HG02938 (cell line): ENCODE measurements around the gene AFF1.

Source experiments
- ATAC-seq: cut with Tn5 transposase; IDR thresholded peaks from one replicate; pipeline ENCODE4 v1.9.1; 2021; ENCODE audit warnings: mild to moderate bottlenecking, moderate library complexity; ENCODE audit not compliant: unreplicated experiment

The AFF1 gene

GRCh38 chr4:87108142-87108546 lies 173.3 kb downstream of the AFF1 start:
- ATAC-seq, result no peak

- no peak for ATAC-seq
These were observed 174.3 kb downstream of the AFF1 start for GRCh38 chr4:87109121-87109520.

GRCh38 chr4:87109945-87110344 lies 175.1 kb downstream of the AFF1 start:
- ATAC-seq, result no peak

GRCh38 chr4:87112063-87112462 lies 177.3 kb downstream of the AFF1 start:
- no peak for ATAC-seq

- ATAC-seq, result no peak
These were observed 179.6 kb downstream of the AFF1 start for GRCh38 chr4:87114245-87115062.

GRCh38 chr4:87116231-87116630 lies 181.4 kb downstream of the AFF1 start:
- no peak for ATAC-seq

GRCh38 chr4:87117051-87117731 lies 182.4 kb downstream of the AFF1 start:
- no peak for ATAC-seq

GRCh38 chr4:87117732-87118075 lies 182.9 kb downstream of the AFF1 start:
- ATAC-seq, result no peak

- no peak for ATAC-seq
These were observed 183.6 kb downstream of the AFF1 start for GRCh38 chr4:87118421-87118820.

GRCh38 chr4:87118826-87119225 lies 184.0 kb downstream of the AFF1 start:
- no peak for ATAC-seq

- ATAC-seq, result no peak
These were observed 185.2 kb downstream of the AFF1 start for GRCh38 chr4:87120010-87120409.

GRCh38 chr4:87120411-87121162 lies 185.8 kb downstream of the AFF1 start:
- no peak for ATAC-seq

- no peak for ATAC-seq
These were observed 186.7 kb downstream of the AFF1 start for GRCh38 chr4:87121341-87122065.

- ATAC-seq, result no peak
These were observed 187.4 kb downstream of the AFF1 start for GRCh38 chr4:87122252-87122651.

- ATAC-seq, result no peak
These were observed 191.2 kb downstream of the AFF1 start for GRCh38 chr4:87126056-87126455.

- ATAC-seq, result no peak
These were observed 193.3 kb downstream of the AFF1 start for GRCh38 chr4:87128006-87128705.

- ATAC-seq, result no peak
These were observed 194.9 kb downstream of the AFF1 start for GRCh38 chr4:87129681-87130080.

GRCh38 chr4:87130985-87131703 lies 196.3 kb downstream of the AFF1 start:
- ATAC-seq, result no peak

GRCh38 chr4:87132035-87132434 lies 197.2 kb downstream of the AFF1 start:
- ATAC-seq, result no peak

GRCh38 chr4:87133183-87133582 lies 198.4 kb downstream of the AFF1 start:
- no peak for ATAC-seq
